Rectal smooth muscle tissue (tissue), 1 donor: ENCODE data around the gene PSMC6.
"Not testable (repeated sequence)": the region's sequence is repeated elsewhere in the genome, so short reads cannot be mapped to it uniquely, and the experiment has no call there.

ENCODE experiments used
- H3K27ac ChIP-seq: one replicate; pipeline ENCODE4 v1.7.0; 2013; ENCODE audit warnings: low read depth, low read length, inconsistent platforms
- H3K27me3 ChIP-seq: one replicate; pipeline ENCODE4 v1.7.0; 2013; ENCODE audit warnings: low read length; ENCODE audit not compliant: control insufficient read depth, insufficient read depth
- H3K36me3 ChIP-seq: one replicate; pipeline ENCODE4 v1.7.0; 2013; ENCODE audit warnings: low read length; ENCODE audit not compliant: control insufficient read depth, insufficient read depth
- H3K4me1 ChIP-seq: one replicate; pipeline ENCODE4 v1.7.0; 2013; ENCODE audit warnings: low read length; ENCODE audit not compliant: control insufficient read depth, insufficient read depth
- H3K4me3 ChIP-seq: one replicate; pipeline ENCODE4 v1.7.0; 2013; ENCODE audit warnings: low read length
- H3K9ac ChIP-seq: one replicate; pipeline ENCODE4 v1.7.0; 2013; ENCODE audit warnings: low read length

The PSMC6 gene

DNA sequence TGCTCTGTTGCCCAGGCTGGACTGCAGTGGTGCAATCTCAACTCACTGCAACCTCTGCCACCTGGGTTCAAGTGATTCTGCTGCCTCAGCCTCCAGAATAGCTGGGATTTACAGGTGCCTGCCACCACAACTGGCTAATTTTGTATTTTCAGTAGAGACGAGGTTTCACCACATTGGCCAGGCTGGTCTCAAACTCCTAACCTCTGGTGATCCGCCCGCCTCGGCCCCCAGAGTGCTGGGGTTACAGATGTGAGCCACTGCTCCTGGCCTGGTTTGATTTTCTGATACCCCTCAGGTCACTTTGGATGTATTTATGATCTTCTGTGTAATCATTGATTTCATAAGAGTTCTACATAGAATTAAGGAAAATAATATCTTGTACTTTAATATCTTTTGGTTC, 55.9 kb downstream of the PSMC6 start:
- H3K4me3 ChIP-seq, H3K4me1 ChIP-seq, H3K36me3 ChIP-seq, H3K9ac ChIP-seq, H3K27me3 ChIP-seq, H3K27ac ChIP-seq: not testable (repeated sequence)

- H3K27ac ChIP-seq: no peak overlapping the region
- H3K36me3 ChIP-seq: peaks cover 2% of the 10 kb centered on the region
Observed at GRCh38 chr14:52767058-52767833, 60.2 kb downstream of the PSMC6 start.

GRCh38 chr14:52769887-52770286, 62.9 kb downstream of the PSMC6 start:
- H3K27ac ChIP-seq: no peak overlapping the region
- H3K27me3 ChIP-seq: no peaks in the 10 kb centered on the region
- no peak overlapping the region for H3K9ac ChIP-seq
- peaks cover 4% of the 10 kb centered on the region for H3K36me3 ChIP-seq
- H3K4me1 ChIP-seq: no peaks in the 10 kb centered on the region
- H3K4me3 ChIP-seq: no peak overlapping the region

More at GRCh38 chr14:52767058-52767833, 60.2 kb downstream of the PSMC6 start:
- Histone ChIP-seq H3K27me3 (no peaks in the 10 kb centered on the region), H3K4me1 (no peaks in the 10 kb centered on the region), H3K9ac (no peak overlapping the region), H3K4me3 (no peak overlapping the region)

GRCh38 chr14:52776816-52777215, 69.8 kb downstream of the PSMC6 start:
- H3K27ac ChIP-seq: no peak overlapping the region
- H3K4me1 ChIP-seq: no peaks in the 10 kb centered on the region
- H3K36me3 ChIP-seq: peaks cover 8% of the 10 kb centered on the region
- no peak overlapping the region for H3K4me3 ChIP-seq
- no peak overlapping the region for H3K9ac ChIP-seq
- H3K27me3 ChIP-seq: no peaks in the 10 kb centered on the region
